GM12865 (cell line): ENCODE results near the gene SPAST.

Experiments used
- DNase-seq: peaks from one replicate; pipeline ENCODE4 v3.0.0; 2010; ENCODE audit warnings: low read depth
- H3K4me3 ChIP-seq: 2 replicates; pipeline ENCODE4 v1.5.1; 2011; ENCODE audit warnings: mild to moderate bottlenecking, low read depth, low read length, control low read depth
- CTCF ChIP-seq: IDR thresholded peaks from 2 replicates; pipeline ENCODE4 v1.5.1; 2011; ENCODE audit warnings: low read length, control low read depth, low read depth, inconsistent platforms; ENCODE audit not compliant: insufficient read depth; ENCODE audit errors: missing control alignments

Gene SPAST

GRCh38 chr2:32067549-32067948 is 4.2 kb downstream of the SPAST start:
- H3K4me3 ChIP-seq, result no peak overlapping the region
- no peak for DNase-seq
- no peak for TF ChIP-seq CTCF

- TF ChIP-seq CTCF, result no peak
- H3K4me3 ChIP-seq, result no peak overlapping the region
- no peak for DNase-seq
Observed at GRCh38 chr2:32074134-32074506, 10.8 kb downstream of the SPAST start.

DNA sequence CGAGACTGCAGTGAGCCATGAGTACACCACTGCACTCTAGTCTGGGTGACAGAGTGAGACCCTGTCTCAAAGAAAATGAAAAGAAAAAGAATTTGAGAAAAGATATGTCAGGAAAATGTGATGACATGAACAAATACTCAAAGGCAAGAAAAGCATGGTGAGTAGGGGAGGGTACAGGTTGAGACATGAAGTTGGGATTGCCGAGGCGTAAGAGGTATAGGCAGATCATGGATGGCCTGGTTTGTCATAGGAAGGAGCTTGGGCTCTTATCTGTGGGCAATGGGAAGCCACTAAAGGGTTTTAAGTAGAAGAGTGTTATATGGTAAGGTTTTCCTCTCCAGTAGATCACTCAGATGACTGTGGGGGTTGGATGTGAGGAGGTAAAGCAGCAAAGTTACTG is 32.3 kb downstream of the SPAST start:
- TF ChIP-seq CTCF, result no peak
- no peak overlapping the region for H3K4me3 ChIP-seq
- DNase-seq, result no peak

DNA sequence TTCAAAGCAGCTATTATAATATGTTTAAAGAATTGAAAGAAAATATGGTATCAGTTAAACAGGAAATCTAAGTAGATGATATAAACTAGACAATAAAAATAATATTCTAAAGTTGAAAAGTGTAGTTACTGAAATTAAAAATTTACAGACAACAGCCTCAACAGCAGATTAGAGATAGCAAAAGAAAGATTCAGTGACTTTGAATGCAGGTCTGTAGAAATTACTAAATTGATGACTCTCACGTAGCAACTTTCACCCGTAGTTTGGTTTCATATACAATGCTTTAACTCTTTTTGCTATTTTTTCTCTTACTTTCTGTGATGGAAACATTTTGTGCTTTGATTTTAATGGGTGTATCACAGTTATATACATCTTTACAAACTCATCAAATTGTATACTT is 44.8 kb downstream of the SPAST start:
- H3K4me3 ChIP-seq, result no peak overlapping the region
- DNase-seq, result no peak
- no peak for TF ChIP-seq CTCF

GRCh38 chr2:32118055-32118454 is 54.7 kb downstream of the SPAST start:
- DNase-seq, result no peak
- H3K4me3 ChIP-seq, result no peak overlapping the region
- no peak for TF ChIP-seq CTCF

GRCh38 chr2:32119161-32119560 is 55.8 kb downstream of the SPAST start:
- no peak overlapping the region for H3K4me3 ChIP-seq
- no peak for TF ChIP-seq CTCF
- DNase-seq, result no peak

- DNase-seq, result no peak
- H3K4me3 ChIP-seq, result no peak overlapping the region
- no peak for TF ChIP-seq CTCF
Observed at GRCh38 chr2:32124660-32125059, 61.3 kb downstream of the SPAST start.
